Parathyroid adenoma (tissue), 2 donors: Measurements from ENCODE around the gene LRRC8B.

Experiments used
- H2AFZ ChIP-seq: fragments of 300-600 bp; sonication (generic); one replicate; pipeline ENCODE4 v1.7.0; 2017; ENCODE audit warnings: antibody characterized with exemption, mild to moderate bottlenecking
- H3K27ac ChIP-seq: fragments of 300-600 bp; sonication (generic); one replicate; pipeline ENCODE4 v1.7.0; 2017
- H3K27me3 ChIP-seq: fragments of 300-600 bp; sonication (generic); one replicate; pipeline ENCODE4 v1.7.0; 2017; ENCODE audit warnings: low read length; ENCODE audit not compliant: control insufficient read depth, insufficient read depth
- H3K36me3 ChIP-seq: fragments of 300-600 bp; sonication (generic); one replicate; pipeline ENCODE4 v1.7.0; 2017; ENCODE audit warnings: low read length; ENCODE audit not compliant: control insufficient read depth, insufficient read depth
- H3K4me1 ChIP-seq: fragments of 300-600 bp; sonication (generic); one replicate; pipeline ENCODE4 v1.7.0; 2017; ENCODE audit warnings: control low read depth
- H3K4me2 ChIP-seq: fragments of 300-600 bp; sonication (generic); one replicate; pipeline ENCODE4 v1.7.0; 2017; ENCODE audit warnings: low read length
- H3K4me3 ChIP-seq: fragments of 300-600 bp; sonication (generic); one replicate; pipeline ENCODE4 v1.7.0; 2017; ENCODE audit warnings: low read depth, low read length
- H3K79me2 ChIP-seq: fragments of 300-600 bp; sonication (generic); one replicate; pipeline ENCODE4 v1.7.0; 2017; ENCODE audit warnings: control low read depth
- H3K9ac ChIP-seq: fragments of 300-600 bp; sonication (generic); one replicate; pipeline ENCODE4 v1.7.0; 2017; ENCODE audit warnings: mild to moderate bottlenecking
- H3K9me3 ChIP-seq: fragments of 300-600 bp; sonication (generic); one replicate; pipeline ENCODE4 v1.7.0; 2017; ENCODE audit warnings: low read length; ENCODE audit not compliant: control insufficient read depth
- CTCF ChIP-seq: fragments of 300-600 bp; sonication (generic); IDR thresholded peaks from one replicate; pipeline ENCODE4 v1.7.0; 2017; ENCODE audit warnings: antibody characterized with exemption, mild to moderate bottlenecking
- donor health status: primary hyperparathyroidism.

LRRC8B gene

GRCh38 chr1:89557445-89557825, 32.8 kb downstream of the LRRC8B start:
- no peak overlapping the region for H3K27ac ChIP-seq
- H2AFZ ChIP-seq: no peak overlapping the region
- H3K36me3 ChIP-seq: no peaks in the 10 kb centered on the region
- no peak overlapping the region for H3K9ac ChIP-seq
- no peaks in the 10 kb centered on the region for H3K9me3 ChIP-seq
- H3K4me1 ChIP-seq: no peaks in the 10 kb centered on the region
- no peak for TF ChIP-seq CTCF
- H3K79me2 ChIP-seq: peaks cover 2% of the 10 kb centered on the region
- H3K27me3 ChIP-seq: no peaks in the 10 kb centered on the region
- H3K4me3 ChIP-seq: no peak overlapping the region
- no peak overlapping the region for H3K4me2 ChIP-seq

DNA sequence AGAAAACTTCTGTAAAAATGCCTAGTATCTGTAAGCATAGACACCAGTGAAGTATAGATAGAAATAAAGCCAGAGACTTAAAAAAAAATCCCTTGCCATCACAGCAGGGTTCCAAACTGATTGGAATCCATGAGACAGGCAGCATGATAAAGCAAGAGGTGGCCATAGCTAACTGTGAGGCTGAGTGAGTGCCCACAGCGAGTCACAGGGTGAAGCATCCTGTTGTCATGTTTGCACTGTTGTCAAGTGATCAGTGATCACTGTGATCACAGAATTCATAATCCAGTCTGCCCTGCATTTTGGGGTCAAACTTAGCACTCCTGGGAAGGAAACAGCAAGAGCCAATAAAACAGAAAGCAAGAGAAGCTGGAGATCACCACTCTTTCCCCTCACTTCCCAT, 33.3 kb downstream of the LRRC8B start:
- Histone ChIP-seq H3K27ac (no peak overlapping the region), H3K4me2 (no peak overlapping the region), H3K9ac (no peak overlapping the region)

GRCh38 chr1:89563957-89564604, 39.5 kb downstream of the LRRC8B start:
- Histone ChIP-seq H3K4me1 (peaks cover 7% of the 10 kb centered on the region), H3K9ac (no peak overlapping the region), H3K36me3 (no peaks in the 10 kb centered on the region), H2AFZ (no peak overlapping the region), H3K9me3 (no peaks in the 10 kb centered on the region), H3K4me3 (no peak overlapping the region), H3K79me2 (no peaks in the 10 kb centered on the region), H3K27ac (no peak overlapping the region), H3K27me3 (no peaks in the 10 kb centered on the region), H3K4me2 (no peak overlapping the region)
- TF ChIP-seq CTCF: no peak

More for the DNA sequence above, 33.3 kb downstream of the LRRC8B start:
- Histone ChIP-seq H3K36me3 (no peaks in the 10 kb centered on the region), H3K9me3 (no peaks in the 10 kb centered on the region), H3K4me3 (no peak overlapping the region), H3K79me2 (peaks cover 2% of the 10 kb centered on the region), H3K4me1 (no peaks in the 10 kb centered on the region), H3K27me3 (no peaks in the 10 kb centered on the region), H2AFZ (no peak overlapping the region)
- no peak for TF ChIP-seq CTCF

GRCh38 chr1:89565521-89565920, 40.9 kb downstream of the LRRC8B start:
- Histone ChIP-seq H3K27ac (no peak overlapping the region), H2AFZ (no peak overlapping the region), H3K4me2 (no peak overlapping the region), H3K9me3 (no peaks in the 10 kb centered on the region), H3K27me3 (no peaks in the 10 kb centered on the region), H3K79me2 (peaks cover 3% of the 10 kb centered on the region), H3K9ac (no peak overlapping the region), H3K36me3 (no peaks in the 10 kb centered on the region), H3K4me3 (no peak overlapping the region), H3K4me1 (peaks cover 7% of the 10 kb centered on the region)
- TF ChIP-seq CTCF: no peak

- Histone ChIP-seq H2AFZ (peak overlapping the region; percentile 68), H3K27me3 (no peaks in the 10 kb centered on the region), H3K27ac (peak overlapping the region; percentile 87), H3K79me2 (peaks cover 3% of the 10 kb centered on the region), H3K9me3 (no peaks in the 10 kb centered on the region), H3K4me3 (peak overlapping the region; percentile 23), H3K9ac (no peak overlapping the region), H3K4me1 (peaks cover 7% of the 10 kb centered on the region), H3K36me3 (no peaks in the 10 kb centered on the region), H3K4me2 (peak overlapping the region; percentile 69)
- TF ChIP-seq CTCF: no peak
These were observed 42.1 kb downstream of the LRRC8B start for GRCh38 chr1:89566761-89567174.
